ENCODE results near the gene MED25.

GRCh38 chr19:49858088-49858985 lies 40.2 kb downstream of the MED25 start:
- TF ChIP-seq POLR2A (IDR thresholded peaks at IDR 0.05) = no peak
- TF ChIP-seq, protein P1, sequence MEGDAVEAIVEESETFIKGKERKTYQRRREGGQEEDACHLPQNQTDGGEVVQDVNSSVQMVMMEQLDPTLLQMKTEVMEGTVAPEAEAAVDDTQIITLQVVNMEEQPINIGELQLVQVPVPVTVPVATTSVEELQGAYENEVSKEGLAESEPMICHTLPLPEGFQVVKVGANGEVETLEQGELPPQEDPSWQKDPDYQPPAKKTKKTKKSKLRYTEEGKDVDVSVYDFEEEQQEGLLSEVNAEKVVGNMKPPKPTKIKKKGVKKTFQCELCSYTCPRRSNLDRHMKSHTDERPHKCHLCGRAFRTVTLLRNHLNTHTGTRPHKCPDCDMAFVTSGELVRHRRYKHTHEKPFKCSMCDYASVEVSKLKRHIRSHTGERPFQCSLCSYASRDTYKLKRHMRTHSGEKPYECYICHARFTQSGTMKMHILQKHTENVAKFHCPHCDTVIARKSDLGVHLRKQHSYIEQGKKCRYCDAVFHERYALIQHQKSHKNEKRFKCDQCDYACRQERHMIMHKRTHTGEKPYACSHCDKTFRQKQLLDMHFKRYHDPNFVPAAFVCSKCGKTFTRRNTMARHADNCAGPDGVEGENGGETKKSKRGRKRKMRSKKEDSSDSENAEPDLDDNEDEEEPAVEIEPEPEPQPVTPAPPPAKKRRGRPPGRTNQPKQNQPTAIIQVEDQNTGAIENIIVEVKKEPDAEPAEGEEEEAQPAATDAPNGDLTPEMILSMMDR (IDR thresholded peaks at IDR 0.05) = no peak

All from prostate gland (tissue), 2 donors.